Stimulated activated CD4-positive, alpha-beta T cell treated with anti-CD3 and anti-CD28 coated beads, TNF-alpha, amount 100 ng/mL, for 1 hour (primary cell): ENCODE measurements around the gene ABCB9.

Source experiments
- DNase-seq, 3 donors: peaks; one replicate each; pipeline ENCODE4 v3.0.0-alpha.2; 2020; ENCODE audit warnings: low read depth in 3 of 3, low spot score in 1 of 3

The ABCB9 gene

DNA sequence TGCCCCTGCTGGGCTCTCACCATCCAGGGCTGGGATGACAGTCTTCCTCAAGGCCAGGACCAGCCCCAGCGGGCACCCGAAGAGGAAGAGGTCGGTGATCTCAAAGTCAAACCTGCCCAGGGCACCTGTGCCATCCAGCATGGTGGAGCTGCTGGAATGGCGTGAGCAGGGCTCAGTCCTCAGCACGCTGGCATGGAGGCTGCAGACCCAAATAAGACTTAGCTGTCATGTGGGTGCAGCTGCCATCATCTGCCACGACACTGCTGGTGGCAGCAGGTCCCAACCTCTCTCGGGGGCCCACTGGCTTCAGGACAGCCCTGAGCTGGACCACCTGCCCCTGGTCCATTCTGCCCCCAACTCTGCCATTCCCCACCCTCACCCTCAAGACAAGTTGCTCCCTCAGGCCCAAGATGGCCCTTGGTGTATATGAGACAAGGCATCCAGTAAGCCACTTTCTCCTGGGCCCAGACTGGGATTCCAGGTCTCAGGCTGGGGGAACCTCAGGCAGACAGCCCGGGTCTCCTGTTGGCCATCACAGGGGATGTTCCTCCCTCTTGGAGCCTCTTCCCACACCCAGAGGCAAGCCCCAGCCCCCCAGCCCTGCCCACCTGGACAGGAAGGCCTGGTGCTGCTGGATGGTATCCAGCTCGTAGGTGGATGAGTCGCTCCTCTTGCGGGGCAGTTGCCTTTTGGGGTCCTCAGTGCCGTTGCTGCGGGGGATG lies 28.7 kb upstream of the ABCB9 start:
- DNase-seq = no peak

DNA sequence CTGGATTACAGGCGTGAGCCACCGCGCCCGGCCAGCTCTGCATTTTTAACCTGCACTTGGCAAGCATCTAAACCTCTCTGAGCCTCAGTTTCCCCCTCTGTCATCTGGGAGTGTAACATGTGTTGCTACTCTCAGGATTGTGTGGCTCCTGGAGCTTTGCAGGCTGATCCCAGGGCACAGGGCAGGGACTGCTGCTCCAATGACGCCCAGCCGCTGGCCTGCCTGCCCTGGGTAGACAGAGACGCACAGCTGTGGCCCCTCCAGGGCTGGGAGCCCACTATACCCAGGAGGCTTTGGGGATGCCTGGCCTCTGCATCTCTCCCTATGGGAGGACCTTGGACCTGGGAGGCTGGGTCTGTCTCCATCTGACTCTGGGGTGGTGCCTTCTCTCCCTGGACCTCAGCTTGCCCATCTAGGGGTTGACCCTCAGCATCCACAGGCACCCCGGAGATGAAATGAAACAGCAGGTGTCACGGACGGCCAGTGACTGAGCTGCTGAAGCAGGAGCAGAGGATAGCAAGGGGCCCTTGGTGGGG lies 27.9 kb upstream of the ABCB9 start:
- no peak for DNase-seq

DNA sequence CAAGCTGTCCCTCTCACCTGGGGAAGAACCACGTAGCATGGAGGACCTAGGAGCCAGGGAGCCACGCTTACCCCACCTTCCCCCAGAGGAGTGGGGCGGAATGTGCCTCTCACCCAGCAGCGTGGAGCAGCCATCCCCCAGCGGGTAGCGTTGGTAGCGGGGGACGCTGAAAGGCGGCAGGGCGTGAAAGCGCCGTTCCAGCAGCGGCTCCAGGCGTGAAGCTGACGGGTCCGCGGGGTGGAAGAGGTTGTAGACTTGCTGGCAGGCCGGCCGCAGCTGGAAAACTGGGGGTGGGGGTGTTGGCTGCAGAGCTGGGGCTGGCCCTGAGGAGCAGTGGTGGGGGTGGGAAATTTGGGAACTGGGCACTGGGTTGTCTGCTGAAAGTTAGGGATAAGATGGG lies 26.1 kb upstream of the ABCB9 start:
- no peak for DNase-seq

DNA sequence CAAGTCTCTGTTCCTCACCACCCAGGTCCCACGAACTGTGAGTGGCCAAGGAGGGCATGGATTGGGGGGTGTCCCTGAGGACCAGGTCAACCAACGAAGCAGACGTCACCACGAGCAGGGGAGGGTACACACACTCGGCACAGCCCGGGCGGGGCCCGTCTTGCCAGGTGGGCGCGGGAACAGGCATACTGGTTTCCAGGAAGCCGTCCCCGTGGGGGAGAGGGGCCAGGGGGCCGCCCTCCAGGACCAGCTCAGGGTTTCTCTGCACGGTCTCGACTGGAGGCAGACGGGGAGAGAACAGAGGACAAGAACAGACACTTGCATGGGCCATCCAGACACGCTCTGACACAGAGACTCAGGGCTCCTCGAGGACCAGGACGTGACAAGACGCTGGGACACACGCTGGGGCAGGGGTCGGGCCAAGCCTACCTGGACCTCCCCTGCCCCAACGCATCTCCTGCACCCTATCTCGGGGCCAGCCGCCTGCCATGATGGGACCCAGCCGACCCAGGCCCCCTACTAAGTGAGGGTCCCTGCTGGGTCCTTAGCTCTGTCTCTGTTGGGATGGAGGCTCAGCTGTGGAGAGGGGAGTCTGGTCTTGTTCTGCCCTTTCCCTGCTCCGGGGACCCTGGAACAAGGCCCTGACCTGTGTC lies 25.5 kb upstream of the ABCB9 start:
- no peak for DNase-seq

DNA sequence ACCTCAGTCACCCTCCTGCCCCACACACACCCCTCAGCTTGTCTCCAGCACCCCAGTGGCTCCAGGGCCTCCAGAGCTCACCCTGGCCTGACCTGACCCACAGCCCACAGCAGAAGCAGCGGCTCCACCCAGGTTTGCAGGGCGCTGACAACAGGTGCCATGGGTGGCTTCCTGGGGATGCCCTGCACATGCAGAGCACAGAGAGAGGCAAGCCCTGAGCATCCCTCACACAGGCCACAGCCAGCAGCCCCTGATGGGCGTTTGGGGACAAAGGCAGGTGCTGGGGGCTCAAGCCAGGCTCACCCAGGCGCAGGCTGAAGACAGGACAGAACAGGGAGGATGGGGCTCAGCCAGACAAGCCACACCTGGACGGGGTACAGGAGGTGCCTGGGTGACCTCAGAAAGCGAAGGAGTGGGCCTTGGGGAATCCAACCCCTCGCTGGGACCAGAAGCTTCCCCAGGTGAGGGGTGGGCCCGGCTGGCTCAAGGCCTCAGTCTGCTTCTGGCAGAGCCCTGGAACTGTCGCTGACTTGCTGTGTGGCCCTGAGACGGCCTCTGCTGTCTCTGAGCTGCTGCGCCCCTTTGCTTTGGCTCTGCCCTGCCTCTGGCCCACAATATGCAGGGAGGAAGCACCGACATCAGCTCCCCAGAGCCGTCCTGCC lies 24.8 kb upstream of the ABCB9 start:
- no peak for DNase-seq

DNA sequence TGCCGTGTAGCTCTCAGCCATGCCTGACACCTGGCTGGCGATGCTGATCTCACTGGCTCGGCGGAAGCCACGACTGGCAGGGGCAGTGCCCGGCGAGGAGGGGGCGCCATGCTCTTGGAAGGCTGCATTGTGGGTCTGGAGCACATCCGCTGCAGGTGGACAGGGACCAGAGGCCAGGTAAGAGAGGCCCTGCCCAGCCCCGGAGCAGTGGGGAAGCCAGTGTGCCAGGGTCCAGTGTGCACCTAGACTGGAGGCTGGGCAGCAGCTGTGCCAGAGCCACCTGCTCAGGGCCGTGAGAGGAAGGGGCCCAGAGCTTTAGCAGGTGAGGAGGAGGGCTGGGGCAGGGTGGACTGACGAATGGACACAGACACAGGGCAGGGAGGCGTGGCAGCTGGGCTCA lies 24.3 kb upstream of the ABCB9 start:
- DNase-seq = no peak

DNA sequence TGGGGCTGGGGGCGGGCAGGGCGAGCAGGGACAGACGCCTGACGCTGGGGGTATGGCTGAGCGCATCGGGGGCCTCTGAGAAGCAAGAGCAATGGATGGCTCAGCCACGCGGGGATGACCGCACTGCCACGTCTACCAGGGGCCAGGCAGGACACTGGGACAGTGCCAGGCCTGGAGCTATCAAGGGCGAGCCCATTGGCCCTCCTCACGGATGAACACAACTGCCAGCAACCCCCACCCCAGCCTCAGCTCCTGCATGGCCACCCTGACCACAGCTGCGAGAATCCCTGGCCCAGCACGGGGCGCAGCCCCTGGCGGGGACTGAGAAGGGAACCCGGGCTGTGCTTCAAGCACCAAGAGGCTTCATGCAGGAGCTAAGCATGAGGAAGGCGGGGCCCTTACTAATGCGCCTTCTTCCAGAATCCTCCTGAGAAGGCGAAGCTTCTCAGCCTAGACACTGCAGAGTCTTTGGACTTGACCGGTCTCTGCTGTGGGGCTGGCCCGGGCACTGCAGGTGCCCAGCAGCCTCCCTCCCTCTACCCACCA lies 23.7 kb upstream of the ABCB9 start:
- DNase-seq = no peak

DNA sequence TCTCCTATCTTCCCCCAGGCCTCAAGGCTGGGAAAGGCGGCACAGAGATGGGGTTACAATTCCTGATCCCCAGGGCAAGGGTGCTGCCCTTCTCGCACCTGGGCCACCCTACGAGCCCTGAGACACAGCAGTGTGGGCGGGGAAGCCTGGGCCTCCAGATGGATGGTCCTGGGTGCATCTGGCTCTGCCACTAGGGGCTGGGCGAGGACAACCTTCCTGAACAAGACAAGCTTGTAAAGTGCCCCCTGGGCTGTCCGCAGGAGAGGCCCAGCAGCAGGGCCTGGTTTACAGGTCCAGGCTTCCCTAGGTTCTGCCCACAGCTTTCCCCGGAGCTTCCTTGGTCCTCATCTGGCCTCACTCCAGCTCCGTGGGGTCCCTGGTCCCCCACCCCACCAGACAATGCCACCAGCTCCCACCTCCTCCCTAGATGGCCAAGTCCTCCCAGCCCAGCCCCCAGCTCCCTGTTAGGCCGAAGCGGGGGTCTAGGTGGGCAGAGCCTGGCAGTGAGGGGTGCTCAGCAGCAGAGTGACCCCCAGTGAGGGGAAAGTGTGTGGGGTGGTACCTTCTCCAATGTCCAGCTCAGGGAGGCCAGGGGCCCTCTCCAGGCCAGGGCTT lies 23.1 kb upstream of the ABCB9 start:
- DNase-seq = no peak

DNA sequence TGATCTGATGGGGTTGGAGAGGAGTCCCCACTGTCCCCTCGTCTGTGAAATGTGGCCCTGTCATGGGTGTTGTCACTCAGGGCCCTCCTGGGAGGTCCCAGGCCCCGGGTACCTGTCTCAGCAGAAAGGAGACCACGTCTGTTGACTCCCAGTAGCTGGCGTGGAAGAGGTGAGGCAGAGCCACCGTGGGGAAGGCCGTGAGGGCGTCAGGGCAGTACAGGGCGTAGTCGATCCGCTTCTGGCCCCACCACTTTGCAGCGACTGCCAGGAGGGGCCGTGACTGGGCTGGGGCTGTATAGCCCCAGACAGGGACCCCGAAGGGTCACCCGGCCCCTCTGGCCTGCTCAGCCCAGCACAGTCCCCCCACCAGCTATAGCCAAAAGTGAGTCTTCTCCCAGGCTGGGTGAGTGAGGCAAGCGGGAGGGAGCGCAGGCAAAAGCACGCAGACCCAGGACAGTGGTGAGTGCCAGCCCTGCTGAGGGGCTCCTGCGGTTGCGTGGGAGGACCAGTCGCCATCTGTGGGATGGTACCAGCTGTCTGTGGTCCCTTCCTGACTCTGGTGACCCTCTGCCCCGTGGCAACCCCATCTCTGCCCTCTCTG lies 22.4 kb upstream of the ABCB9 start:
- no peak for DNase-seq

DNA sequence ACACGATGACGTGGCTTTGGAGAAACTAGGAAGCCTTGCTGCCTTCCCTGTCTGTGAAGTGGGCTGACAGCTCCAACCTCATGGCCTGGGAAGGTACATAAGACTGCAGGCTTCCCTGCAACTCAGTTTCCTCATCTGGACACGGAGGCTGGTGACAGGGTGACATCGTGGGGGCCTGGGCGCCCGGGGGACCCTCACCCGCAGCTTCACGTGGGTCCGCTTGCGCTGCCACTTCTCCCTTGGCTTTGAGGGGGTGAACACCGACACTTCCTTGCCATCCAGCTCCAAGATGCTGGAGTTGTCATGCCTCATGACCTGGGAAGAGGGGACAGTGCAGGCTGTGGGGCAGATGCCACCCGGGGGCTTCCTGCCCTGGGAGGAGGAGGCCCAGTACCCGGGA lies 21.8 kb upstream of the ABCB9 start:
- DNase-seq = no peak

DNA sequence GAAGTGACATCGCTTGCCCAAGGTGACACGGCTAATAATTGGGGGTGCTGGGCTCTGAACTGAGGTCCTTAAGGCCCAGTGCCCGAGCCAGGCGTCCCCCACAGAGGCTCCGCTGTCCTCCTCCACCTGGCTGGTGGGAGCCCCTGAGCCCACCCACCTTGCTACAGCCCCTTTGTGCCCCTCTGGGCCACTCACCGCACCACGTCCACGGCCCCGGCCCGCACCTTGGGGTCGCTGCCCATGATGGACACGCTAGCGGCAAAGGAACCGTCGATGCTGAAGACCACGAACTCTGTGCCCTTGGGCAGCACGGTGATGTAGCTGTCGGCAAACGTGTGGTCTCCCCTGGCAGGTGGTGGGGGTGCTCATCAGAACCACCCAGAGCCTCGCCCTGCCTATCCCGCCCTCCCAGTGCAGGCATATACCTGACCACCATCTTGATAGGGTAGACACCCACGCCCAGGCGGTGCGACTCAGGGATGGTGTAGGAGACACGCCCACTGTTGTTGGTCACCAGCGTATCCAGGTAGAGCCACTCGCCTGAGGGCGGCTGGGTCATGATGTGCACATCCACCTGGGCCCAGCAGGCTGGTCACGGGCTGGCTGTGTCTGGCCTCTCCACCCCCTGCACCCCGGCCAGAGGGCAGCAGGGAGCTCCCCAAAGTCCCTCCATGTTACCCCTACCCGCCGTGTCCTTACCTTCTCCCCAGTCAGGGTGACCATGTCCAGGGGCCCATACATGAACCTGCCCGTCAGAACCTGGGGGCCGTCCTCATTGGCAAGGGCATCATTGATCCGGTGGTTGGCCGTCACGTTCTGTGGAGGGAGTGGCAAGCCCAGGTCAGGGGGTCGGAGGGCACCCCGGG lies 21.1 kb upstream of the ABCB9 start:
- DNase-seq = no peak

DNA sequence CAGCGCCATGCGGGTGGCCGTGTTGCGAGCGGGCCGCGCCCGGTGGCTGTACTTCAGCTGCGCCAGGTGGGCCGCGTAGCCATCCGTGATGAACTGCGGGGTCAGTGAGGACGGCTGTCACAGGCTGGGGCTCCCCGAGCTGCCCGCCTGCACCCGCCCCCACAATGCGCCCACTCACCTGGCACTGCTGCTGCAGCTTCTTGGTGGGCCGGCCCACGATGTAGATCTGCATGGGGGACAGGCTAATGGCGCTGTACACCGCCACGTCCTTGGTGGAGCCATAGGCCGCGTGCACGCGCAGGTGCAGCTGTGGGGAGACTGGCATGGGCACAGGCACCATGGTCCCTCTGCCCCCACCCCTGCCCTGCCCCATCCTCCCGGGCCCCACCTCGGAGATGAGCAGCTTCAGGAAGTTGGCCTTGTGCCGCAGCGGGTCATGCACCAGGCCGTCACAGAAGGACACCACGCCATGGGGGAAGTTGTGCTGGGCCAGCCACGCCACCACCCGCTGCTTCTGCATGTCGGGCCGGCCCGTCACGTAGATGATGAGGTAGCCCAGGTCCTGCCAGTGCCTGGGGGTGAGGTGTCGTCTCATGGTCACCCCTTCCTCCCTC lies 20.1 kb upstream of the ABCB9 start:
- no peak for DNase-seq

DNA sequence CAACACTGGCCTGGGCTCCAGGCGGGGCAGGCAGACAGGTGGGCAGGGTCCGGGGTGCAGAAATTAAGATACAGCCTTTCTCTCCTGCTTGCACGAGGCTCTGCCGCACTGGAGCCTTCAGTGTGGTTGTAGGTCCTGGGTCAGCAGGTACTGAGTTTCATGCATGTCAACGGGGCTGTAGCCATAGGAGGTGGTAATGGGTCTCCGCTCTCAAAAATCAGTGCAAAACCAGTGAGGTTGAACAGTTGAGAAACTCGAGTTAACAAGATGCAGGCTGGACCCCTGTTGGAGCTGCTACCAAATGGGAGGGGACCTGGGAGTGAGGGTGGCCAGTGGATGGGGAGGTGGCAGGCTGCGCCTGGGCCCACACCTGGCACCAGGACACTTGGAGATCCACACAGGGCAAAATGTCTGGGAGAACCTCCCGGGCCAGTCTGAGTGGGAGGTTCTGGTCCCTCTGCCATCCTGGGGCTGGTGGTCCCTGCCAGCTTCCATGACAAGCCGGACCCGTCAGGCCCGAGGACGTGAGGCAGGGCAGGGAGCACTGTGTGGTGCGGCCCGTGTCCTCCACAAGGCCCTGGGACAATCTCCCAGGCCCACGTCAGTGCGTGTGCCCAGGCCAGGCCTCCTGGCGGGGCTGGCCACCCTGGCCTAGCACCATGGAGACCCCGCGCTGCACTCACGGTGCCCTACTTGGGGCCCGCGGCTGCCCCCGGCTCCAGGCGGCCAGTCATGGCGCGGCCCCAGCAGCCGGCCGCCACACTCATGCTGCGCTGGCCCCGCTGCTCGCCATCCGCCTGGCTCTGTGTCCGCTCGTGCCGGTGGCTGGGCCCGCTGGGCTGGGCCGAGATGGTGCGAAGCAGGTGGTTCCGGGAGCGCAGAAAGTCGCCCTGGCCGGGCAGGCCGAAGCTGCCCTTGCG lies 19.3 kb upstream of the ABCB9 start:
- DNase-seq = no peak

DNA sequence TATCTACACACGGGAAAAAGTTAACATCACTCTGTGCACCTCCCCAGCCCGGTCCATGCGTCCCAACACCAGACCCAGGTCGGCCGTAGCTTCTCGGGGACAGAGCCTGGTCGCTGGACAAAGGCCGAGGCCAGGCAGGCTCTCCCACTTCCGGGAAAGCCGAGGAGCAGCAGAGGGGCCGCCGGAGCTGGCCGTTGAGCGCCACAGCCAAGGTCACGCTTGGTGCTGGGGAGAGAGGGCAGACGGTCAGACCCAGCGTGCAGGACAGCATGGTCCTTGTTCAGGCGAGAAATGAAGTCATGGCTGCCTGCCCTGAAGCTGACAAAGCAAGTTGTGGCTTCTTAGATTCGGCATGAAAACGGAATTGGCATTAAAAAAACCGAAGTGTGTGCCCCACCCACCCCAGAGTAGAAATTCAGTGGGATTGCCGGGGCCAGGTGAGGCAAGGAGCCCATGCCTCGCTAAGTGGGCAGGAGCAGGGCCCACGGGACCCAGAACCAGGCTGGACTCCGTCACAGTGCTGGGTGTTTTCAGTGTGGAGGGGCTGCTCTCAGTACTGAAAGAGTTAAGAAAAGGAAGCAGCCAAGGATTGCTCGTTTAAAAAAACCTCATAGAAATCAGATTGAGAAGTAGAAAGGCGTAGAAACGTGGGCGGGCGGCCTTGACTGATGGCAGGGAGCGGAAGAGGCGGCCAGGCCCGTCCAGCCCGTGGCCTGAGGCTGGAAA lies 18.5 kb upstream of the ABCB9 start:
- DNase-seq = no peak

DNA sequence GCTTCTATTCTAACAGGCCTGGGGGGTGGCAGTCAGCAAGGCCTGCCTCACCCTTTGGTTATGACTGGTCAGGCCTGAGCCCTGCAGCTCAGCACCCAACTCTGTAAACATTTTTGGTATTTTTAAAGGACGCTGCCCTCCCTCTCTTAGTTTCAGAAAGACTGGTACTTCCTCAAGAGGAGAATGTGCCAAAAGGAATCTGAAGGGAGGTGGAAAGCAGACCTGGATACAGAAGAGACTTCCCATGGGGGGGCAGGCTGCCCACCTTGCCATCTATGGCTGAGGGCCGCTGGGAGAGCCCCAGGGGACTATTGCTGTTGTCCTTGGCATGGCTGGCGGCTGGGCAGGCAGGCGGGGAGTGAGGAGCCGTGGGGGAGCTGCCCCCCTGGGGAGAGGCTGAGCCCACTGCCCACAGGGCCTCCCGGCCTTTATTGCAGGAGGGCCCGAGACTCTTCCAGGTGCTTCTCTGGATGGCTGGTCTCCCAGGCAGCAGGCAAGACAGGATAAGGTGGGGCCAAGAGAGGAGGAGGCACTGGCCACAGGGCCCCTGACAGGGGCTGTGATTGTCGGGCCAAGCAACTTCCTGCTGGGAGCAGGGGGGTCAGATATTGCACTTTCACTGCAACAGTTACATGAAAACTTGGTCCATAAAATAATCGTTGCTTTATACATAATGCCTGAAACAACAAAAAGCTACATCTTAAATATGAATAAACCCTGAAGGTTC lies 17.7 kb upstream of the ABCB9 start:
- no peak for DNase-seq

DNA sequence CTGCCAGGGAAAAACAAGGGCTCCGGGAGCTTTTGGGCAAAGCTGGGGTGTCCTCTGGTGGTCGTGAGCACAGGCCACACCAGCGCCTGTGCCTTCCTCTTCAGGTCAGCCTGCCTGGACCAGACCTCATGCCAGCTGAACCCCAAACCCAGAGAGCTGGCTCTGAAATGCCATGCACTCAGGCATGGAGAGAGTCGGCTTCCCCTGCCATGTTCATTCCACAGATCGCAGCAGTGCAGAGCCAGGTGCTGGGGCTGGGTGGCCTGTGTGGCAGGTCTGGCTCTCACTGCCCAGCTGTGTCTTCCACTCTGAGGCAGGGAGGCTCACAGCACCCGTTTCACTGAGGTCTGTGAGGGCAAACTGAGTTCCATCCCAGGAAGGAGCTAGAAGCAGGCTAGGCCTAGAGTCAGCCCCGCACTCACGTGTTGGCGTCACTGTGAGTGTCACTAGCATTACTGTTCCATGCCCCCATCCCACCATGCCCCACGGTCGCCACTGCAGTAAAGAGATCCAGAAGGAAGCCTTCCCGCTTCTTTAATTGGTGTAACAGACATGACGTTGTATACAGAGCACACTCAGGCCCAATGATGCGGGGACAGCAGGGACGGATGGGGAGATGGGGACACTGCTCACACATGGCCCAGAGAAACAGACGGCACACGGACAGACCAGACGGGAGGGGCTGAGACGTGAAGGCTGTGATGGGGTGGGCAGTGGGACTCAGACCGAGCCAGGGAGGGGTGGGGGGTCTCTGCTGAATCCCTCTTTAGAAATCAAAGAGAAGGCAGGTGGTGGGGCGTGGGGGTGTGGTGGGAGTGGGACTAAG lies 16.9 kb upstream of the ABCB9 start:
- no peak for DNase-seq

DNA sequence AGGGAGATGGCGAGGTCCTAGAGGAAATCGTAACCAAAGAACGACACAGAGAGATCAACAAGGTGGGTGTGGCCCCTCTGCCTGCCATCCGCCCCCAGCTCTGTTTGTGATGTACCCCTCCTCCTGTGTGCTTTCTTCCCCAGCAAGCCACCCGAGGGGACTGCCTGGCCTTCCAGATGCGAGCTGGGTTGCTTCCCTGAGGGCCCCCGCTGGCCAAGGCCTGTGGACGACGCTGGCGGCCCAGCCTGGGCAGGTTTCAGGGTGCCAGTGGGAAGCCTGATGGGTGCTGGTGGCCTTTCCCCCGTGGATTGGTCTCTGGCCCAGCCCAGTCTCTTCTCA lies 16.2 kb upstream of the ABCB9 start:
- DNase-seq = no peak
